Measurements from ENCODE around the gene CEP170B.

- TF ChIP-seq CTCF (IDR thresholded peaks at IDR 0.05) (no peak), POLR2A (IDR thresholded peaks at IDR 0.05) (no peak)
These were observed 18.8 kb downstream of the CEP170B start for GRCh38 chr14:104883681-104884361.

Measured in testis (tissue), 2 donors.